GM12865 (cell line): ENCODE measurements around the gene RFLNA.

Experiments used
- DNase-seq: peaks from one replicate; pipeline ENCODE4 v3.0.0; 2010; ENCODE audit warnings: low read depth
- H3K4me3 ChIP-seq: 2 replicates; pipeline ENCODE4 v1.5.1; 2011; ENCODE audit warnings: mild to moderate bottlenecking, low read depth, low read length, control low read depth
- TF ChIP-seq, protein P1 (sequence below): IDR thresholded peaks from 2 replicates; pipeline ENCODE4 v1.5.1; 2011; ENCODE audit warnings: low read length, control low read depth, low read depth, inconsistent platforms; ENCODE audit not compliant: insufficient read depth; ENCODE audit errors: missing control alignments

The RFLNA gene

DNA sequence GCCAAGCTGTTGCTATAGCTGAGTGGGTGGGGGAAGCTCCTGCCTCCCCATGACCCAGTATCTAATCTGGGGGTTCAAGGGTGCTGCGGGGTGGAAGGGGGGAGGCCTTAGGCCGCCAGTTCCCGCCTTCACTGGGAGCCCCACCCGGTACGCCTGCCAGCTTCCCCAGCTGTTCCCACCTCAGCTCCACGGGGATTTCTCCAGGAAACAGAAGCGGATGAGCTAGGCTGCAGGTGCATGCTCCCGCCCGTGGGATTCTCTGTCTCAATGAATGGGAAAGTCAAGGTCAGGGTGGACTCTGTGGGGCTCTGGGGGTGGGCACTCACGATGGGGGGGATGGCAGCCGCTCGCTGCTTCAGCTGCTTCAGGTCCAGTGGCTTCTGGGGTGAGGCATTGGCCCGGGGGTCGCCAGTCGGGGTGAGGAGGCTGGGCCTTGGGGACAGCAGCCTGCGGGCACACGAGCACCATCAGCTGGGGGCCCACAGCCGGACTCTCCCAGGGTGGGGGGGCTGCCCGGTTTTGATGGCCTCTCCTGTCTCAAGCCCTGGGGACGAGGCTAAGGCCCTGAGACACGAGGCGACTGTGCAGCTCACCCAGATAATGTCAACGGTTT lies 68.6 kb downstream of the RFLNA start:
- TF ChIP-seq, protein P1, sequence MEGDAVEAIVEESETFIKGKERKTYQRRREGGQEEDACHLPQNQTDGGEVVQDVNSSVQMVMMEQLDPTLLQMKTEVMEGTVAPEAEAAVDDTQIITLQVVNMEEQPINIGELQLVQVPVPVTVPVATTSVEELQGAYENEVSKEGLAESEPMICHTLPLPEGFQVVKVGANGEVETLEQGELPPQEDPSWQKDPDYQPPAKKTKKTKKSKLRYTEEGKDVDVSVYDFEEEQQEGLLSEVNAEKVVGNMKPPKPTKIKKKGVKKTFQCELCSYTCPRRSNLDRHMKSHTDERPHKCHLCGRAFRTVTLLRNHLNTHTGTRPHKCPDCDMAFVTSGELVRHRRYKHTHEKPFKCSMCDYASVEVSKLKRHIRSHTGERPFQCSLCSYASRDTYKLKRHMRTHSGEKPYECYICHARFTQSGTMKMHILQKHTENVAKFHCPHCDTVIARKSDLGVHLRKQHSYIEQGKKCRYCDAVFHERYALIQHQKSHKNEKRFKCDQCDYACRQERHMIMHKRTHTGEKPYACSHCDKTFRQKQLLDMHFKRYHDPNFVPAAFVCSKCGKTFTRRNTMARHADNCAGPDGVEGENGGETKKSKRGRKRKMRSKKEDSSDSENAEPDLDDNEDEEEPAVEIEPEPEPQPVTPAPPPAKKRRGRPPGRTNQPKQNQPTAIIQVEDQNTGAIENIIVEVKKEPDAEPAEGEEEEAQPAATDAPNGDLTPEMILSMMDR, result no peak
- DNase-seq, result no peak

GRCh38 chr12:124364543-124364942 lies 69.7 kb downstream of the RFLNA start:
- no peak for DNase-seq
- TF ChIP-seq, protein P1, result no peak
- no peak overlapping the region for H3K4me3 ChIP-seq

More for the DNA sequence above, 68.6 kb downstream of the RFLNA start:
- H3K4me3 ChIP-seq, result no peak overlapping the region
